Suprapubic skin (tissue), 3 donors: ENCODE measurements around the gene SIN3A.

Experiments
- CTCF ChIP-seq, 2 donors: fragments of 200-600 bp in 1 of 2; fragments of 450-650 bp in 1 of 2; sonication (generic) in 1 of 2; IDR thresholded peaks; one replicate each; pipeline ENCODE4 v1.5.1; 2016 to 2019; ENCODE audit warnings: antibody characterized with exemption in 2 of 2, mild to moderate bottlenecking in 1 of 2, moderate library complexity in 1 of 2
- POLR2A ChIP-seq, 2 donors: fragments of 450-650 bp; IDR thresholded peaks; one replicate each; pipeline ENCODE4 v1.6.1; 2017; ENCODE audit warnings: antibody characterized with exemption in 2 of 2, mild to moderate bottlenecking in 2 of 2, moderate library complexity in 2 of 2

- no peak for TF ChIP-seq CTCF (IDR thresholded peaks at IDR 0.05)
- peak in 1 of 2 donors; percentile 28 for TF ChIP-seq POLR2A (IDR thresholded peaks at IDR 0.05)
Observed at GRCh38 chr15:75451674-75452363, at the start of gene SIN3A.
